IPS-NIHi11 (cell line): Measurements from ENCODE around the gene ZMIZ1.
"Not testable (repeated sequence)": the region's sequence is repeated elsewhere in the genome, so short reads cannot be mapped to it uniquely, and the experiment has no call there.

ENCODE experiments used
- DNase-seq: peaks from one replicate; pipeline ENCODE4 v3.0.0; 2012; ENCODE audit warnings: mixed read lengths, low spot score

ZMIZ1 gene

GRCh38 chr10:79324032-79324695, 255.4 kb downstream of the ZMIZ1 start:
- no peak for DNase-seq

GRCh38 chr10:79326361-79327089, 257.8 kb downstream of the ZMIZ1 start:
- no peak for DNase-seq

GRCh38 chr10:79327090-79327457, 258.3 kb downstream of the ZMIZ1 start:
- DNase-seq: no peak

GRCh38 chr10:79328147-79328701, 259.5 kb downstream of the ZMIZ1 start:
- DNase-seq: no peak

GRCh38 chr10:79328737-79329504, 260.2 kb downstream of the ZMIZ1 start:
- no peak for DNase-seq

GRCh38 chr10:79329529-79329928, 260.8 kb downstream of the ZMIZ1 start:
- no peak for DNase-seq

- no peak for DNase-seq
Observed at GRCh38 chr10:79331226-79331625, 262.5 kb downstream of the ZMIZ1 start.

GRCh38 chr10:79331709-79332108, 262.9 kb downstream of the ZMIZ1 start:
- no peak for DNase-seq

- DNase-seq: not testable (repeated sequence)
Observed at GRCh38 chr10:79332610-79333315, 264.0 kb downstream of the ZMIZ1 start.

GRCh38 chr10:79333513-79333912, 264.7 kb downstream of the ZMIZ1 start:
- no peak for DNase-seq

- DNase-seq: no peak
Observed at GRCh38 chr10:79334573-79334972, 265.8 kb downstream of the ZMIZ1 start.

- DNase-seq: no peak
Observed at GRCh38 chr10:79335094-79335469, 266.3 kb downstream of the ZMIZ1 start.

- no peak for DNase-seq
Observed at GRCh38 chr10:79335470-79336235, 266.9 kb downstream of the ZMIZ1 start.

- DNase-seq: peak; percentile 55
Observed at GRCh38 chr10:79336276-79336675, 267.5 kb downstream of the ZMIZ1 start.

GRCh38 chr10:79336739-79337138, 268.0 kb downstream of the ZMIZ1 start:
- DNase-seq: peak; percentile 80

GRCh38 chr10:79337783-79338469, 269.2 kb downstream of the ZMIZ1 start:
- not testable (repeated sequence) for DNase-seq

- DNase-seq: no peak
Observed at GRCh38 chr10:79339266-79339665, 270.5 kb downstream of the ZMIZ1 start.

- DNase-seq: no peak
Observed at GRCh38 chr10:79340646-79341244, 272.0 kb downstream of the ZMIZ1 start.

GRCh38 chr10:79342295-79342761, 273.6 kb downstream of the ZMIZ1 start:
- no peak for DNase-seq
